VCaP (cell line): ENCODE results near the gene CNBD2.
"Not testable (repeated sequence)": the region's sequence is repeated elsewhere in the genome, so short reads cannot be mapped to it uniquely, and the experiment has no call there.

ENCODE experiments used
- H3K27ac ChIP-seq: fragments of 450-650 bp; 2 replicates; pipeline ENCODE4 v1.5.1; 2017
- CTCF ChIP-seq: fragments of 450-650 bp; conservative IDR thresholded peaks from 2 replicates; pipeline ENCODE4 v1.5.1; 2017; ENCODE audit warnings: mild to moderate bottlenecking, moderate library complexity

The CNBD2 gene

GRCh38 chr20:35954907-35955251 lies 13.5 kb upstream of the CNBD2 start:
- H3K27ac ChIP-seq, result peak overlapping the region; percentile 100
- no peak for TF ChIP-seq CTCF

- H3K27ac ChIP-seq, result no peak overlapping the region
- no peak for TF ChIP-seq CTCF
These were observed 11.8 kb upstream of the CNBD2 start for GRCh38 chr20:35956616-35957015.

- H3K27ac ChIP-seq, result not testable (repeated sequence)
These were observed 9.1 kb upstream of the CNBD2 start for GRCh38 chr20:35959291-35959690.

GRCh38 chr20:35963878-35964277 lies 4.5 kb upstream of the CNBD2 start:
- no peak for TF ChIP-seq CTCF
- no peak overlapping the region for H3K27ac ChIP-seq

GRCh38 chr20:35968930-35969329 lies 540 bp downstream of the CNBD2 start:
- no peak for TF ChIP-seq CTCF
- H3K27ac ChIP-seq, result no peak overlapping the region

GRCh38 chr20:35971981-35972380 lies 3.6 kb downstream of the CNBD2 start:
- H3K27ac ChIP-seq, result no peak overlapping the region
- no peak for TF ChIP-seq CTCF

- no peak for TF ChIP-seq CTCF
- no peak overlapping the region for H3K27ac ChIP-seq
These were observed 4.1 kb downstream of the CNBD2 start for GRCh38 chr20:35972462-35972861.

GRCh38 chr20:35974256-35974655 lies 5.9 kb downstream of the CNBD2 start:
- no peak for TF ChIP-seq CTCF
- no peak overlapping the region for H3K27ac ChIP-seq
